ENCODE data around the gene SNX5. TPM values are rescaled to one million over a fixed set of nuclear protein-coding genes. Genes with fewer than 3 reads are reported as not detected.
A peak's percentile ranks its signal among the peaks of the same experiment; 100 is the strongest.

SNX5 gene
- total and polyA plus RNA-seq, 10 of the 15 experiments (the other 5 are each of a cell fraction or from before 2014, with no cell fraction given) = 92.9 to 316 (median 245) TPM

GRCh38 chr20:17895641-17896171 lies 72.9 kb downstream of the SNX5 start (continued):
- TF ChIP-seq EP300 (IDR thresholded peaks at IDR 0.05; ENCODE audit: borderline replicate concordance in 1 of 2, control insufficient read depth in 1 of 2, low read depth in 2 of 2, low read length in 2 of 2) = no peak
- TF ChIP-seq SPI1 (IDR thresholded peaks at IDR 0.05; ENCODE audit: borderline replicate concordance, insufficient read depth, low read depth, low read length) = no peak
- no peak for TF ChIP-seq YBX1 (IDR thresholded peaks at IDR 0.05)
- no peak for TF ChIP-seq PBX3 (IDR thresholded peaks at IDR 0.05; ENCODE audit: insufficient replicate concordance, low read depth, low read length)
- TF ChIP-seq NFIC (IDR thresholded peaks at IDR 0.05; ENCODE audit: low read depth, low read length) = peak; percentile 77; the same call in 1 of the 2 replicates
- peak; percentile 95 for TF ChIP-seq EED (IDR thresholded peaks at IDR 0.05; ENCODE audit: low read depth)
- peak; percentile 54; the same call in 1 of the 2 replicates for TF ChIP-seq DPF2 (IDR thresholded peaks at IDR 0.05)
- TF ChIP-seq FOXK2 (IDR thresholded peaks at IDR 0.05) = no peak
- no peak for TF ChIP-seq KAT2A (conservative IDR thresholded peaks at IDR 0.05; ENCODE audit: control insufficient read depth, low read depth, low read length)
- TF ChIP-seq RCOR1 (conservative IDR thresholded peaks at IDR 0.05; ENCODE audit: low read depth, low read length) = no peak
- peak; percentile 96 for TF ChIP-seq ATF2 (IDR thresholded peaks at IDR 0.05; ENCODE audit: low read length)
